Subcutaneous adipose tissue (tissue), 4 donors: ENCODE results near the gene PRDM5. TPM values are rescaled to one million over a fixed set of nuclear protein-coding genes. Genes with fewer than 3 reads are reported as not detected.

Source experiments
- total RNA-seq, 4 donors: library from RNA; depleted of rRNA; stranded (reverse); fragments of >200 nt; gene quantifications; one replicate each; pipeline ENCODE4 v1.1.0, GENCODE V29; 2016
- TF ChIP-seq, protein P1 (sequence below): fragments of 450-650 bp; IDR thresholded peaks from one replicate; pipeline ENCODE4 v1.5.1; 2016; ENCODE audit warnings: low read depth, mild to moderate bottlenecking, control low read depth, antibody characterized with exemption, moderate library complexity

PRDM5 gene
- total RNA-seq, 4 donors from 2014 or later, result 7.3 to 15.4 (median 11.1) TPM

- TF ChIP-seq, protein P1, sequence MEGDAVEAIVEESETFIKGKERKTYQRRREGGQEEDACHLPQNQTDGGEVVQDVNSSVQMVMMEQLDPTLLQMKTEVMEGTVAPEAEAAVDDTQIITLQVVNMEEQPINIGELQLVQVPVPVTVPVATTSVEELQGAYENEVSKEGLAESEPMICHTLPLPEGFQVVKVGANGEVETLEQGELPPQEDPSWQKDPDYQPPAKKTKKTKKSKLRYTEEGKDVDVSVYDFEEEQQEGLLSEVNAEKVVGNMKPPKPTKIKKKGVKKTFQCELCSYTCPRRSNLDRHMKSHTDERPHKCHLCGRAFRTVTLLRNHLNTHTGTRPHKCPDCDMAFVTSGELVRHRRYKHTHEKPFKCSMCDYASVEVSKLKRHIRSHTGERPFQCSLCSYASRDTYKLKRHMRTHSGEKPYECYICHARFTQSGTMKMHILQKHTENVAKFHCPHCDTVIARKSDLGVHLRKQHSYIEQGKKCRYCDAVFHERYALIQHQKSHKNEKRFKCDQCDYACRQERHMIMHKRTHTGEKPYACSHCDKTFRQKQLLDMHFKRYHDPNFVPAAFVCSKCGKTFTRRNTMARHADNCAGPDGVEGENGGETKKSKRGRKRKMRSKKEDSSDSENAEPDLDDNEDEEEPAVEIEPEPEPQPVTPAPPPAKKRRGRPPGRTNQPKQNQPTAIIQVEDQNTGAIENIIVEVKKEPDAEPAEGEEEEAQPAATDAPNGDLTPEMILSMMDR, result no peak
These were observed 198.5 kb downstream of the PRDM5 start for GRCh38 chr4:120723986-120724385.

- TF ChIP-seq, protein P1, result no peak
These were observed 199.4 kb downstream of the PRDM5 start for GRCh38 chr4:120723105-120723504.

DNA sequence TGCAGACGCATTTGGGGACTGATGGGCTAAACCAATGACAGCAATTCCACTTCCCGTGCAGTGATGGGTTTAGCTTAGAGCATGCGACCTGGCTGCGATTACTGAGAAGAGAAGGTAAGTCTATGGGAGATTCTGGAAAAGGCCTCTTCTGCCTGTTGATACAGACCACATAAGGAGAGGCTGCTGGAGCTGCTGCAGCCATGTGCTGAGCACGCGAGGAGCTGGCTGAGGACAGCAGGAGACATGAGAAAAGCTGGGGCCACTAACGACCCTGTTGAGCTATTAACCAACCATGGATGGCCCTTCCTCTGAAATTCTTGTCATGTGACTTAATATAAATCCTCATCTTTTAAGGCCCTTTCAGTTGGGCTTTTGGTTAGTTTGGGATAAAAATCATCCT lies 199.9 kb downstream of the PRDM5 start:
- TF ChIP-seq, protein P1, result no peak

DNA sequence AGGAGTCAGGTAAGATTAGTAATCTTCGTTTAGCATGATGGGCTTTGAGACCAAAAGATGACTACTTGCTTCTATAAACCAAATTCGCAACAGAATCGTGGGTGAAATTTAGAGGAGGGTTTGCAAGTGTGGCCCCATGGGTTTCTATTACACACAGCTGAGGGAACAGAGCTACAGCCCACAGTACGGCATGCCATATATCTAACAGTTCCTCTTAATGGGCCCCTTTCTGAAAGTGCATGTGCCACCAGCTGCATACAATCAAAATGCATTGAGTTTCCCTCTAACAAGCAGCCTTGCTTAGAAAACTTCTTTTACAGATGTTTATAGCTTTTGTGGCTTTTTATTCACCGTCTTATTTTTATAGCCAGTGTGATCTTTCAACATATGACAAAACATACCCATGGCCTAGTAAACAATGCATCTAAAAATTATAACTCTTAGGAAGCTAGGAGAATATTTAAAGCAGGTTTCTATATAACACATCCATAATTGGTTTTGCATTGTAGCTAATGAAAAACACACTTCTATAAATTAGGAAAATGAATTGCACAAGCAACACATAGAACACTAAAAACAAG lies 202.1 kb downstream of the PRDM5 start:
- TF ChIP-seq, protein P1, result no peak

- TF ChIP-seq, protein P1, result no peak
These were observed 203.5 kb downstream of the PRDM5 start for GRCh38 chr4:120718979-120719566.

GRCh38 chr4:120716346-120716745 lies 206.2 kb downstream of the PRDM5 start:
- TF ChIP-seq, protein P1, result no peak

GRCh38 chr4:120714417-120715010 lies 208.0 kb downstream of the PRDM5 start:
- TF ChIP-seq, protein P1, result no peak
